ENCODE measurements around the gene IGFBP2. TPM values are rescaled to one million over a fixed set of nuclear protein-coding genes. Genes with fewer than 3 reads are reported as not detected.
"Not testable (repeated sequence)": the region's sequence is repeated elsewhere in the genome, so short reads cannot be mapped to it uniquely, and the experiment has no call there.

IGFBP2 gene, protein sequence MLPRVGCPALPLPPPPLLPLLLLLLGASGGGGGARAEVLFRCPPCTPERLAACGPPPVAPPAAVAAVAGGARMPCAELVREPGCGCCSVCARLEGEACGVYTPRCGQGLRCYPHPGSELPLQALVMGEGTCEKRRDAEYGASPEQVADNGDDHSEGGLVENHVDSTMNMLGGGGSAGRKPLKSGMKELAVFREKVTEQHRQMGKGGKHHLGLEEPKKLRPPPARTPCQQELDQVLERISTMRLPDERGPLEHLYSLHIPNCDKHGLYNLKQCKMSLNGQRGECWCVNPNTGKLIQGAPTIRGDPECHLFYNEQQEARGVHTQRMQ
- total RNA-seq: 1 to 10 TPM in 2 of 3 donors, under 1 TPM in 1; 0.73 to 1.9 (median 1.4) TPM

DNA sequence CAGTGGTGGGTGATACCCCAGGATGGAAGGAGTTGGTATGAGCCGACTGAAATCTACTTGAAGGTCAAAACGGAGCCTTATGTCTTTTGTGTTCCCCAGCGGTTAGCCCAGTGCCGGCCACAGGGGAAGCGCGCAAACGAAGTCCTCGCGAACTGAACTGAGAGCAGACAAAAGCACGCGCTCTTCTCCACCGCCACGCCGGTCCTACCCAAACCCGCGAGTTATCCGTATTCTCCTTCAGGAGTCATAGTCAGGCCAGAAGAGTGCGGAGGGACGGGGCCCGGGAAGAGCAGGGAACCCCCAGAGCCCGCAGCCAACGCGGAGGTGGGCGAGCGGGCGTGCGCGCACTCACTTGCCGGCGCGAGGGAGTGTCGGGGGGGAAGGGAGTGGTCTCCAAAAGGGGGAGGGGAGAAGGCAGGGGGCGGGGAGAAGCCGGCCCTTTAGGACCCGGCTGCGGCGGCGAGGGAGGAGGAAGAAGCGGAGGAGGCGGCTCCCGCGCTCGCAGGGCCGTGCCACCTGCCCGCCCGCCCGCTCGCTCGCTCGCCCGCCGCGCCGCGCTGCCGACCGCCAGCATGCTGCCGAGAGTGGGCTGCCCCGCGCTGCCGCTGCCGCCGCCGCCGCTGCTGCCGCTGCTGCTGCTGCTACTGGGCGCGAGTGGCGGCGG lies at the start of gene IGFBP2:
Gene IGFBP2, plus strand, starts transcription at position 469 of the 664 bp plus-strand sequence. Its CDS starts 104 bp downstream, at position 573.
- peak within 1 kb of the TSS; percentile 71 for H3K4me3 Mint-ChIP-seq

DNA sequence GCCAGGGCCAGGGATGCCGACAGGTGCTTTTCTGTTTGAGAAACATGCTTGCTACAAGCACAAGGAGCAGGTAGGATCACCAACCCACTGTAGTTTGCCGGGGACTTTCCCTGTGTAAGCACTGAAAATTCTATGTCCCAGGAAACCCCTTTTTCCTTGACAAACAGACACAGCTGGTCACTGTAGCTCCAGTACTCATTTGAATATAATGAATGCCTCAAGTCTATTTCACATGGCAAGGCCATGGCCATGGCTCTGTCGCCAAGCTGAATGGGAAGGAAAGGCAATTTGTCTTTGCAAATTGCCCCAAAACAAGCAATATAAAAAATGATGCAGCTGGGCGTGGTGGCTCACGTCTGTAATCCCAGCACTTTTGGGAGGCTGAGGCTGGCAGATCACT lies 49.6 kb upstream of the IGFBP2 start:
- H3K4me3 Mint-ChIP-seq: no peak overlapping the region
- no peak for ATAC-seq
- DNase-seq: no peak
- H3K4me1 Mint-ChIP-seq (ENCODE audit: low read depth): no peaks in the 10 kb centered on the region
- H3K9me3 Mint-ChIP-seq: no peaks in the 10 kb centered on the region
- H3K36me3 Mint-ChIP-seq (ENCODE audit: insufficient read depth): no peaks in the 10 kb centered on the region
- H3K27me3 Mint-ChIP-seq (ENCODE audit: low read depth): peaks cover 17% of the 10 kb centered on the region

More for the DNA sequence above, at the start of gene IGFBP2:
- Mint-ChIP-seq H3K9me3 (no peaks in the 10 kb centered on the region), H3K4me1 (ENCODE audit: low read depth) (peaks cover 20% of the 10 kb centered on the region), H3K36me3 (ENCODE audit: insufficient read depth) (no peaks in the 10 kb centered on the region), H3K27me3 (ENCODE audit: low read depth) (peaks cover 58% of the 10 kb centered on the region)
- ATAC-seq (peak; percentile 61 to 66), DNase-seq (no peak)

DNA sequence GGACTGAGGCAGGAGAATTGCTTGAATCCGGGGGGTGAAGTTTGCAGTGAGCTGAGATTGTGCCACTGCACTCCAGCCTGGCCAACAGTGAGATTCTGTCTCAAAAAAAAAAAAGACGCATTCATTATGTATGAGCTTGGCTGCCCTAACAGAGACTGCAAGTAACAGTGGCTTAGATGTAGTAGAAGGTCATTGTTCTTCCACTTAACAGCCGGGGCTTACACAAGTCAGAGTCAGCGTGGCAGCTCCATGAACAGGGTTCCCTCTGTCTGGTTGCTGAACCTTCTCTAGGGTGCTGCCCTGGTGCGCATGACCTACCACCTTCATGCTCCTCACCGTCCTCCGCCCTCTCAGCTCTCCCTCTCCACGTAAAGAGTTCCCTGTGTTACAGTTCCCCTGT lies 49.1 kb upstream of the IGFBP2 start:
- no peak overlapping the region for H3K4me3 Mint-ChIP-seq
- H3K36me3 Mint-ChIP-seq (ENCODE audit: insufficient read depth): no peaks in the 10 kb centered on the region
- DNase-seq: no peak
- H3K9me3 Mint-ChIP-seq: no peaks in the 10 kb centered on the region
- ATAC-seq: no peak
- H3K4me1 Mint-ChIP-seq (ENCODE audit: low read depth): no peaks in the 10 kb centered on the region
- H3K27me3 Mint-ChIP-seq (ENCODE audit: low read depth): peaks cover 18% of the 10 kb centered on the region

DNA sequence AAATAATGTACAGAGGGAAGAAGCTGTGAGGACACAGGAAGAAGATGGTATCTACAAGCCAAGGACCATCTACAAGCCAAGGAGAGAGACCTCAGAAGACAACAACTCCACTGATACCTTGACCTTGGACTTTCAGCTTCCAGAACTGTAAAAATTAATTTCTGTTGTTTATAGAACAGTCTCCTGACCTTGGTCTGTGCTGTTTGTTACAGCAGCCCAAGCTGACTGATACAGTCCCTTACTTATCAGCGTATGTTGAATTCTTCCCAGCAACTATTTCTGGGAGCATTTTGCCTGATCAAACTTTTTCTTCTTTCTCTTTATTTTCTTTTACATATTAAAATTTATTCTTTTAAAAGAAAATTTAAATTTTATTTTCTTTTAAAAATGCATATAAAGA lies 47.8 kb upstream of the IGFBP2 start:
- peaks cover 23% of the 10 kb centered on the region for H3K27me3 Mint-ChIP-seq (ENCODE audit: low read depth)
- DNase-seq (no peak), ATAC-seq (no peak)
- no peak overlapping the region for H3K4me3 Mint-ChIP-seq
- no peaks in the 10 kb centered on the region for H3K9me3 Mint-ChIP-seq
- H3K4me1 Mint-ChIP-seq (ENCODE audit: low read depth): no peaks in the 10 kb centered on the region
- H3K36me3 Mint-ChIP-seq (ENCODE audit: insufficient read depth): no peaks in the 10 kb centered on the region

DNA sequence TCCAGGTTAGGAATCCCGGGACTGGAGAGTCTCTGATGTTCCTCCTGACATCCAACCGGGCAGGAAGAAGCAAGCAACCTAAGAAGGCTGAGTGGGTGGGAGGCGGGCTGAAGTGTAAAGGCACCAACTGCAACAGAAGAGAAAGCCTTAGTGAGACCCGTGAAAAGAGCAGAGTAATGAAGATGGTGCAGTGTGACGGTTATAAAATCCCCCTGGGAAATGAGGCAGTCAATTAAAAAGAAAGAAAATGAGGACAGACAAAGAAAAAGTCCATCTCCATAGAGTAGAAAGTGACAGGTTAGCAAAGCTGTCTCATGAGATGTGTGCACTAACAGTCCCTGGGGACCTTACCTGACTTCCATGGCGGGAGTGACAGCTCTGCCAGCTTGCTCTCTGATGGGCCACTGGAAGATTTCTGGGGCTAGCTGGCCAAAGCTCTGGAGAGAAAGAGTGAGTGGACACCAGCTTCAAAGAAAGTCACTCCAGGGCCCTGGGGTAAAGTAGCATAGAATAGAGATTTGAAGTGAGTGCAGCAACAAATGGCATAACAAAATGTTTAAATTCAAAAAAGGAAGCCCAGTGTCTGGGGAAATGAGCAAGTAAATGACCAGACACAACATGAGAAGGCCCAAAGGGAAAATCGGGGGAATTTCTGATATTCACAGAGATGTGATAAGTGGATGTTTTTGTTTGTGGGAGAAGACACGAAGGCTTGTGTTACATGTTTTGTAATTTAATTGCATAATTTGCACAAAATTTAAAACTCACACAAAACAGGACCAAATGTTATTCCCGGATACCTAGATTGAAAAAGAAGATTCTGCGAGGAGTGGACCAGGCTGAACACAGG lies 44.1 kb upstream of the IGFBP2 start:
- no peak for DNase-seq
- H3K9me3 Mint-ChIP-seq: no peaks in the 10 kb centered on the region
- H3K4me3 Mint-ChIP-seq: no peak overlapping the region
- H3K36me3 Mint-ChIP-seq (ENCODE audit: insufficient read depth): no peaks in the 10 kb centered on the region
- no peaks in the 10 kb centered on the region for H3K4me1 Mint-ChIP-seq (ENCODE audit: low read depth)
- peaks cover 14% of the 10 kb centered on the region for H3K27me3 Mint-ChIP-seq (ENCODE audit: low read depth)
- no peak for ATAC-seq

DNA sequence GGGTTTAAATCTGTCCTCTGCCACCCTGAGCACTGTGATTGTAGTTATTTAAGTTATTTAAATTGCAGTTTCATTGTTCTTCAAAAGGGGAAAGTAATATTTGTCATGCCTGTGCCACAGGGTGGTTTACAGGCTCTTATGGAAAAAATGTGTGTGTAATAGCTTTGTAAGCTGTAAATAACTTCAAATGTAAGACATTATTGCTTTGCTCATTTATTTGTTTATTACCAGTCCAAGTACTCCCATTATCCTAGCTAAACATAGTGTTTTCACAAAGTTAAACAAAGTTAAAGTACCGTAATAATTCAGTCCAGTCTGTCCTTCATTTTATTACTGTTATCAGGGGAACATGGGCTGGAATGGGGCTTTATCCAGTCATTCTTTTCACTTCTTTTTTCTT lies 43.4 kb upstream of the IGFBP2 start:
- DNase-seq (no peak), ATAC-seq (no peak)
- H3K4me3 Mint-ChIP-seq: no peak overlapping the region
- H3K9me3 Mint-ChIP-seq: no peaks in the 10 kb centered on the region
- H3K27me3 Mint-ChIP-seq (ENCODE audit: low read depth): peaks cover 9% of the 10 kb centered on the region
- no peaks in the 10 kb centered on the region for H3K4me1 Mint-ChIP-seq (ENCODE audit: low read depth)
- H3K36me3 Mint-ChIP-seq (ENCODE audit: insufficient read depth): no peaks in the 10 kb centered on the region

DNA sequence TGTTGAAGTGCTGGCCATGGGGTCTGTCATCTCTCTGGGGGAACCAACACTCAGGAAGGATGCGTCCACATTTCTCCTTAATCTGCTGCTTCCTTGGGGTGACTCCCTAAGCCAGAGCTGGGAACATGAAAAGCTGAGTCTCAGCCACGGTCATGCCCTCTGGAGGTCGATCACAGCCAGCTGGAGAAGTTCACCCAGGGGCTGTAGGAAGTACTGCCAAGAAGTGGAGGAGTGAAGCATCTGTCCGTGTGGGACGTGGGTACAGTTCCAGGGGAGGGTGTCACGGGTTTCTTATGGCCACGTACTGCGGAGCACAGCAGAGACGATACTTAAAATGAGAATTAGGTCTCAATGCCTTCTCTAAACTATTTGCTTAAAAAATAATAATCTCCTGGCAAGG lies 42.4 kb upstream of the IGFBP2 start:
- Mint-ChIP-seq H3K9me3 (no peaks in the 10 kb centered on the region), H3K27me3 (ENCODE audit: low read depth) (peaks cover 9% of the 10 kb centered on the region)
- ATAC-seq: no peak

DNA sequence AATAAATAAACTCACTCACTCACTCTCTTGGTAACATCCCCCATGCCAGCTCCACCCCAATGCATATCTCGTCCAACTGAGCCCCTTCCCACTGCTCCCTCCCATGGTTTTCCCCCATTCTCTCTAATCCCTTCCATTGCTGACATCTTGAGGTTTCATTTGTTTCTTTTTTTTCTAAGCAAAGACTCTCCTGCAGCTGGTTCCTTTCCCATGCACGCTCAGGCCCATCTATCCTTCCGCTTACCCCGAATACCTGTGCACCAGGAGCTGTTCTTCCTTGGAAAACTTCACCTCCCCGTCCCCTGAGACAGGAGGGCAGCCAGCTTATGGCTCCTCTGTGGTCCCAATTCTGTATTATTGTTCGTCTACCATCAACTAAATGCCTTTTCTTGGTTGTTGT lies 41.7 kb upstream of the IGFBP2 start:
- H3K4me3 Mint-ChIP-seq: no peak overlapping the region
- H3K9me3 Mint-ChIP-seq: no peaks in the 10 kb centered on the region
- H3K4me1 Mint-ChIP-seq (ENCODE audit: low read depth): no peaks in the 10 kb centered on the region
- DNase-seq (no peak), ATAC-seq (no peak)
- no peaks in the 10 kb centered on the region for H3K36me3 Mint-ChIP-seq (ENCODE audit: insufficient read depth)
- peaks cover 9% of the 10 kb centered on the region for H3K27me3 Mint-ChIP-seq (ENCODE audit: low read depth)

More for the DNA sequence above, 42.4 kb upstream of the IGFBP2 start:
- no peak overlapping the region for H3K4me3 Mint-ChIP-seq
- H3K36me3 Mint-ChIP-seq (ENCODE audit: insufficient read depth): no peaks in the 10 kb centered on the region
- H3K4me1 Mint-ChIP-seq (ENCODE audit: low read depth): no peaks in the 10 kb centered on the region
- no peak for DNase-seq

DNA sequence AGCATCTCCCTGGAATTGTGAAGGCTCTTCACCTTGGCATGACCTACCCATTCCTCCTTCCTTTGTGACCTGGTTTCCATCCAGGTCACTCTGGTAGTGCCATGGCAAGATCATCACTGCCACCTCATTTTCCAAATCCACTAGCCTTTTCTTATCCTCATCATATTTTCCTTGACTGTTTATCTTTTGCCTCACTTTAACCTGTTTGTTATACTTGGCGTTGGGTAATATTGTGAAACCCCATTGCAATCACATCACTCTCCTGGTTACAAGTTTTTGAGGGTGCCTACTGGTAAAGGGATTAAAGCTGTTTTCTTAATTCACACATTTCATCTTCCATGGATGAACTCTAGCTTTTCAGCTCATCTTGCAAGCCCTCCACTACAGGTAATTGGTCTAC lies 39.1 kb upstream of the IGFBP2 start:
- no peak overlapping the region for H3K4me3 Mint-ChIP-seq
- H3K4me1 Mint-ChIP-seq (ENCODE audit: low read depth): no peaks in the 10 kb centered on the region
- H3K9me3 Mint-ChIP-seq: no peaks in the 10 kb centered on the region
- no peak for DNase-seq
- H3K36me3 Mint-ChIP-seq (ENCODE audit: insufficient read depth): no peaks in the 10 kb centered on the region
- ATAC-seq: no peak
- peaks cover 10% of the 10 kb centered on the region for H3K27me3 Mint-ChIP-seq (ENCODE audit: low read depth)

DNA sequence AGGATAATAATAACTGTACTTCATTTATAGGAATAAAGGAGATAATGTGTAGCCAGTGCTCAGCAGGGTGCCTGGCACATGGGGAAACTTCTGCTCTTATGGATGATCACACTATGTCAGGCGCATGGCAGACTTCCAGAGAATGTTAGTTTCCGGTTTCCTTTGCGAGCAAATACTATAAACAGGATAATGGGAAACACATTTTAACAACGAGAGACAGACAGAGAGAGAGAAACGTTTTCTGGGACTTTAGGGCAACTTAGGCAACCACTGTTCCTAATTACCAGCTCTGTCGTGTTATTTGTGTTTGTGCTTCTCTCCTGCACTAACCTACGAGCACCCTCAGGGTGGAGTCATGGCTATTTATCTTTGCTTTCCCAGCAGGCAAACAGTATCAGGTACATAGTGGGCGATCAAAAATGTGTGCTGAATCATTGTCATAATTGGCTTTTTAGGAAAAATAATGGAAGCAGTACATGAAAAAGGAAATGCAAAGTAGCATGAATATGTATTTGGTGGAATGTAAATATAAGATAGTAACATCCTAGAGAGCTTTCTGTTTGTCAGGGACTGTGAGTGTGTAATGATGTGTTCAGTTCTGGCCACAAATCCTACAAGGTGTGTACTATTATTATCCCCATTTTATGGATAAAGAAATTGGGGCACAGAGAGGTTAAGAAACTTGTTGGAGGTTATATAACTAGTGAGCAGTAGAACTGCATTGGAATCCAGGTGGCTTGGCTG lies 36.8 kb upstream of the IGFBP2 start:
- no peaks in the 10 kb centered on the region for H3K36me3 Mint-ChIP-seq (ENCODE audit: insufficient read depth)

DNA sequence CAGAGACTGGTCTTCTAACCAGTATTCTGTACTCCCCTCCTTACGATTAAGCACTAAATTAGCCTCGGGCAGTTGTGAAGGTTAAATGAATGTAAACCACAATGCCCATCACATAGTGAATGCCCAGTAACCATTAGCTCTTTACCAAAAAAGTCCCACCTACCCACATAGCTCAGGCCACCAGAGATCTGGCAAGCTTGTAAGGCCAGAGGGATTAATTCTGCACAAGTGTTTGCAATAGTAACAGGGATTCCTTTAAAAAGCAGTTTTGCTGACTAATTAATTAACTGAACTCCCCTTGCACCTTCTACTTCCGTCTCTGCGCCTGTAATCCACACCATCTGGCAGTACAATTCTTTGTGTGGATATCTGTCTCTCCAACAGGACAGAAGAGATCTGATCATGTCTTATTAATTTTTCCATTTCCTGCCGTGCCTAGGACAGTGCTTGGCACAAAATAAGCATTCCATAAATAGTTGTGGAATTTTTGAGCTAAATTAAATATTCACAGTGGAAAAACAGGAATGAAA lies 36.2 kb upstream of the IGFBP2 start:
- ATAC-seq (no peak), DNase-seq (no peak)
- H3K9me3 Mint-ChIP-seq: no peaks in the 10 kb centered on the region
- peaks cover 9% of the 10 kb centered on the region for H3K27me3 Mint-ChIP-seq (ENCODE audit: low read depth)
- H3K36me3 Mint-ChIP-seq (ENCODE audit: insufficient read depth): no peaks in the 10 kb centered on the region
- no peaks in the 10 kb centered on the region for H3K4me1 Mint-ChIP-seq (ENCODE audit: low read depth)
- H3K4me3 Mint-ChIP-seq: no peak overlapping the region

More for the DNA sequence above, 36.8 kb upstream of the IGFBP2 start:
- H3K27me3 Mint-ChIP-seq (ENCODE audit: low read depth): peaks cover 9% of the 10 kb centered on the region
- no peak for ATAC-seq
- no peak for DNase-seq
- no peak overlapping the region for H3K4me3 Mint-ChIP-seq
- H3K4me1 Mint-ChIP-seq (ENCODE audit: low read depth): no peaks in the 10 kb centered on the region
- H3K9me3 Mint-ChIP-seq: no peaks in the 10 kb centered on the region

DNA sequence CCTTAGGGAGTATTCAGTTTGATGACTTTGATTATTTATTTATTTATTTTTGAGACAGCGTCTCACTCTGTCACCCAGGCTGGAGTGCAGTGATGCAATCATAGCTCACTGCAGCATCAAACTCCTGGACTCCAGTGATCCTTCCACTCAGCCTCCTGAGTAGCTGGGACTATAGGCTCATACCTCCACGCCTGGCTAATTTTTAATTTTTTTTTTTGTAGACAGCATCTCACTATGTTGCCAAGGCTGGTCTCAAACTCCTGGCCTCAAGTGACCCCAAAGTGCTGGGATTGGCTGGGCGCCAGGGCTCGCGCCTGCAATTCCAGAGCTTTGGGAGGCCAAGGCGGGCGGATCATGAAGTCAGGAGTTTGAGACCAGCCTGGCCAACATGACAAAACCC lies 35.4 kb upstream of the IGFBP2 start:
- H3K9me3 Mint-ChIP-seq; DNase-seq; H3K4me1 Mint-ChIP-seq (ENCODE audit: low read depth); H3K4me3 Mint-ChIP-seq; H3K36me3 Mint-ChIP-seq (ENCODE audit: insufficient read depth); ATAC-seq: not testable (repeated sequence)
- H3K27me3 Mint-ChIP-seq (ENCODE audit: low read depth): peaks cover 10% of the 10 kb centered on the region

DNA sequence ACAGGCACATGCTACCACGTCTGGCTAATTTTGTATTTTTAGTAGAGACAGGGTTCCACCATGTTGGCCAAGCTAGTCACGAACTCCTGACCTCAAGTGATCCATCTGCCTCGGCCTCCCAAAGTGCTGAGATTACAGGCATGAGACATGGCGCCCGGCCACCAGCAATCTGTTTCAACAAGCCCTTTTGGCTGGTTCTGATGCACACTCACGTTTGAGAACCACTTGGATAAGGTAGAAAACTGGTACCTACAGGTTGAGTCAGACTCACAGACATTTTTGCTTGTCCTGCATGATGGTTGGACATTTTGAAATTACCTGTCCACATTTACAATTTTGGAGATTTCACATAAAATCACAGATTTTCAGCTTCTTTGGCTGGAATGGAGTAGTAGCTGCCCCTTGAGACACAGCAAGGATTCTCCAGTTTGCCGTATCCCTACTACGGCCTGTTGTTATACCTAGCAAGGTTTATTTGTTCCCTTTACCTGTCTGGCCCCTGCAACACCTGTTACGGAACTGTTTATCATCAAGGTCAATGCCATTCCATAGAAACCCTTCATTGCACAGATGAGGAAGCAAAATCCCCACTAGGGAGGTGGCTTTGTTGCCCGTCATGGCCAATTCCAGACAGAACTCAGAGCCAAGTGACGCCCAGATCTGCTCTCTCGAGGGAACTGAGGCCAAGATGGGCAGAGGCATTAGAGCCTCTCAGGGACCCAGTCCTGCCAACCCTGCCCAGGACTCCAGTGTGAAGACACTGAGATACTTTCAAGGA lies 31.4 kb upstream of the IGFBP2 start:
- H3K4me1 Mint-ChIP-seq (ENCODE audit: low read depth): peaks cover 4% of the 10 kb centered on the region
- peaks cover 14% of the 10 kb centered on the region for H3K27me3 Mint-ChIP-seq (ENCODE audit: low read depth)
- no peak for DNase-seq
- no peaks in the 10 kb centered on the region for H3K36me3 Mint-ChIP-seq (ENCODE audit: insufficient read depth)
- no peaks in the 10 kb centered on the region for H3K9me3 Mint-ChIP-seq
- H3K4me3 Mint-ChIP-seq: no peak overlapping the region
- ATAC-seq: no peak
